Measurements from ENCODE around the gene GALNT9. TPM values are rescaled to one million over a fixed set of nuclear protein-coding genes. Genes with fewer than 3 reads are reported as not detected.

Gene GALNT9
- total RNA-seq, 6 experiments from 2014 or later, result not detected

DNA sequence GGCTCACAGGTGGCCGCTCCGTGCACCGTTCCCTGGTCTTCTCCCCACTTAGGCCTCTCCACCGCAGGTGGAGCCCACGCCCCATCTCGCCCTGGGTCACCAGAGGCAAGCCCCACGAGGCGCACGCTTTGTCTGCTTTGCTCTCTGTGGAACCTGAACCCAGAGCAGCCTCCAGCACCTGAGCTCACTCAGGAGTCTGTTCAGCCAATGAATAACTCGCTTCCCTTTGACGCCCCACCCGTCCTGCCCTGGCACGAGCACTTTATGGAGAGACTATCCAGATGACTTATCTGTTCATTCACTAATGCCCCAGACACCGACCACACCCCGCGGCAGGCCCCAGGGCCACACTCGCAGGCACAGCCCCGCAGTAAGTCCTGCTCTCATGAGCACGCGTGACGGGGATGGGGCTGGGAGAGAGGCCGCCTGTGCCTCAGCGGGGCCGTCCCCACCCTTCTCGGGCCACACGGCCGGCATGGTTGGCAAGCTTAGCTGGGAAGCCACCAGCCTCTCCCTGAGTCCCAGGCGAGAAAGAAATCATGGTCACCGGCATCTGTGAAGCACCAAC lies 100.1 kb downstream of the GALNT9 start:
- Mint-ChIP-seq H3K9me3 (peaks cover 13% of the 10 kb centered on the region), H3K27ac (no peak overlapping the region), H3K4me3 (no peak overlapping the region), H3K27me3 (ENCODE audit: insufficient read depth) (peaks cover 6% of the 10 kb centered on the region; the same call in 1 of the 2 replicates), H3K36me3 (ENCODE audit: low read depth) (no peaks in the 10 kb centered on the region), H3K4me1 (ENCODE audit: low read depth) (no peaks in the 10 kb centered on the region)
- no peak for DNase-seq
- TF ChIP-seq, protein P1, sequence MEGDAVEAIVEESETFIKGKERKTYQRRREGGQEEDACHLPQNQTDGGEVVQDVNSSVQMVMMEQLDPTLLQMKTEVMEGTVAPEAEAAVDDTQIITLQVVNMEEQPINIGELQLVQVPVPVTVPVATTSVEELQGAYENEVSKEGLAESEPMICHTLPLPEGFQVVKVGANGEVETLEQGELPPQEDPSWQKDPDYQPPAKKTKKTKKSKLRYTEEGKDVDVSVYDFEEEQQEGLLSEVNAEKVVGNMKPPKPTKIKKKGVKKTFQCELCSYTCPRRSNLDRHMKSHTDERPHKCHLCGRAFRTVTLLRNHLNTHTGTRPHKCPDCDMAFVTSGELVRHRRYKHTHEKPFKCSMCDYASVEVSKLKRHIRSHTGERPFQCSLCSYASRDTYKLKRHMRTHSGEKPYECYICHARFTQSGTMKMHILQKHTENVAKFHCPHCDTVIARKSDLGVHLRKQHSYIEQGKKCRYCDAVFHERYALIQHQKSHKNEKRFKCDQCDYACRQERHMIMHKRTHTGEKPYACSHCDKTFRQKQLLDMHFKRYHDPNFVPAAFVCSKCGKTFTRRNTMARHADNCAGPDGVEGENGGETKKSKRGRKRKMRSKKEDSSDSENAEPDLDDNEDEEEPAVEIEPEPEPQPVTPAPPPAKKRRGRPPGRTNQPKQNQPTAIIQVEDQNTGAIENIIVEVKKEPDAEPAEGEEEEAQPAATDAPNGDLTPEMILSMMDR (IDR thresholded peaks at IDR 0.05), result no peak

DNA sequence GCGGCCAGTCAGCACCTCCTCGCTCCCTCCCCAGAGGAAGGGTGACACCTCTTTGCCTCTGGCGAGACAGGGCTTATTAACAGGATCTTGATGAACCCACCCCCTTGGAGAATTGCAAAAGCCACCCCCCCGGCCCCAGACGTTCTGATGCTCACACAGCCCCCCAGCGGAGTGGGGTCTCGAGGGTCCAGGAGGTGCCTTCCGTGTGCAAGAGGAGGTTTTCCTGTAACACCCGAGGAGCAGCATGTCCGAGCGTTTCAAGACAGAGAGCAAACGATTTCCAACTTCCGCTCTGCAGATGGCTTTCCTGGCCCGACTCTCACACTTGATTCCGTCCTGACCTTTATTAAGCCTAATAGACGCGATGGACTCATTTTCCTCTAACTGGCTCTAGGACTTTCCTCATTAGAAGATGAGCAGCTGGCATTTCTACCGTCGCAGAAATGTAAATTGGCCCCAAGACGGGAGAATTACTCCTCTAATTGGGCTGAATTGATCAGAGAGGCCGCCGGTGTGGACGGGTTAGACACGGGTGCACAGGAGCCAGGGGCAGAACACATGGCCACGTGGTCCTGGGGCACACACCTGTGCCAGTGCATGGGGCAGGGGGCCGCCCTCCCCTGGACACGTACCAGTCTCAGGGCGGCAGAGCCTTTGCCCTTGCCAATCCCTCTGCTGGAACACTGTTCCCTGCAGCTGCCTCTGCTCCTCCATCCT lies 100.8 kb downstream of the GALNT9 start:
- H3K27me3 Mint-ChIP-seq (ENCODE audit: insufficient read depth), result peaks cover 6% of the 10 kb centered on the region; the same call in 1 of the 2 replicates
- no peaks in the 10 kb centered on the region for H3K4me1 Mint-ChIP-seq (ENCODE audit: low read depth)
- H3K36me3 Mint-ChIP-seq (ENCODE audit: low read depth), result no peaks in the 10 kb centered on the region
- no peak overlapping the region for H3K27ac Mint-ChIP-seq
- TF ChIP-seq, protein P1 (IDR thresholded peaks at IDR 0.05), result no peak
- H3K9me3 Mint-ChIP-seq, result peaks cover 13% of the 10 kb centered on the region
- no peak for DNase-seq
- no peak overlapping the region for H3K4me3 Mint-ChIP-seq

DNA sequence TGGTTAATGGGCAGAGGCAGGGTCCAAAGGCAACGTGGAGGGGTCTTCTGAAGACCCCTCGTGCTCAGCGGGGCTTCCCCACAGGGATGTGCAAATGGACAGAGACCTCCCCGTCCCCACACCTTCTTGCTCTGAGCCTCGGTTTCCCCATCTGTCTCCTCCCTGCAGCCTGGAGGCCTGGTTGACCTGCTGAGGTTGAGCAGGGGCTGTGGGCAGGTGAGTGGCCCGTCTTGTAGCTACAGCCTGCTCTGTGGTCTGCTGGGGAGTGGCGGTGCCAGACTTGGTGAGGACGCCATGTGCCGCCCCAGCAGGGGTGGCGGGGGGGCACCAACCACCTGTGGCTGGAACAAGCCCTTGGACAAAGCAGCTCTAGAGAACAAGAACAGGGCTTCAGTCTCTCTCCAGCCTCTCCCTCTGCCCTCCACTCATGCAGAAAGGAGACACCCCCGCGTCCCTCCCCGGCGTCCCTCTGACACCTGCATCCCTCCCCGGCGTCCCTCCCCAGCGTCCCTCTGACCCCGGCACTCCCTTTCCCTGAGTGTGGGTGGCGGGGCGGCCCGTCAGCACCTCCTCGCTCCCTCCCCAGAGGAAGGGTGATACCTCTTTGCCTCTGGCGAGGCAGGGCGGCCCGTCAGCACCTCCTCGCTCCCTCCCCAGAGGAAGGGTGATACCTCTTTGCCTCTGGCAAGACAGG lies 101.5 kb downstream of the GALNT9 start:
- Mint-ChIP-seq H3K4me3 (no peak overlapping the region), H3K27me3 (ENCODE audit: insufficient read depth) (peaks cover 6% of the 10 kb centered on the region; the same call in 1 of the 2 replicates), H3K27ac (no peak overlapping the region), H3K9me3 (peaks cover 13% of the 10 kb centered on the region), H3K4me1 (ENCODE audit: low read depth) (no peaks in the 10 kb centered on the region), H3K36me3 (ENCODE audit: low read depth) (no peaks in the 10 kb centered on the region)
- DNase-seq, result no peak
- TF ChIP-seq, protein P1 (IDR thresholded peaks at IDR 0.05), result no peak

DNA sequence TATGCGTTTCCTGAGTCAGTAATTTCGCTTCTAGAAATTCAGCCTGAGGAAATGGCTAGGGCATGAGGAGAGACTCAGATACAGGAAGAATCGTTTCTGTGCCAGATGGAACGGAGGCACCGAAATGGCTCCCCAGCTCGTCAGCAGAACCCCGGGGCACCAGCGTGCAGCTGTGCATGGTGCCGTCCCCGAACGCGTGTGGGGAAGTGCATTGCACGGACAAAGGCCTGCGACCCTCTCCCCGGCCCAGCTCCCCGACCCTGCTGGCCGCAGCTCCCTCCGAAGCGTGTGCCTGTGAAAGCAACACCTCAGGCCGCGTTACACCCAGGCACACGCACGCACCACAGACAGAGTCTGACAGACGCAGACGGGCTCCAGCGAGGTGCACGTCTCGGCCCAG lies 102.3 kb downstream of the GALNT9 start:
- no peak for DNase-seq
- H3K27ac Mint-ChIP-seq, result no peak overlapping the region
- no peaks in the 10 kb centered on the region for H3K36me3 Mint-ChIP-seq (ENCODE audit: low read depth)
- H3K4me1 Mint-ChIP-seq (ENCODE audit: low read depth), result peaks cover 6% of the 10 kb centered on the region
- peaks cover 6% of the 10 kb centered on the region for H3K27me3 Mint-ChIP-seq (ENCODE audit: insufficient read depth)
- H3K4me3 Mint-ChIP-seq, result no peak overlapping the region
- TF ChIP-seq, protein P1 (IDR thresholded peaks at IDR 0.05), result no peak
- peaks cover 13% of the 10 kb centered on the region for H3K9me3 Mint-ChIP-seq

DNA sequence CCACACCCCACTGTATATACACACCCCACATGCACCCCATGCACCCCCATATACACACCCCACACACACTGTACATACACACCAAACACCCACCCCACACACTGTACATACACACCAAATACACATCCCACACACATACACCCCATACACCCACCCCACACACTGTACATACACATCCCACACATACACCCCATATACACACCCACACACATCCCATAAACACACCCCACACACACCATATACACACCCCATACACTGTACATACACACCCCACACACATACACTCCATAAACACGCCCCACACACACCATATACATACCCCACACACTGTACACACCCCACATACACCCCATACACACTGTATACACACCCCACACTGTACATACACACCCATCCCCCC lies 102.8 kb downstream of the GALNT9 start:
- DNase-seq, result no peak
- peaks cover 13% of the 10 kb centered on the region for H3K9me3 Mint-ChIP-seq
- TF ChIP-seq, protein P1 (IDR thresholded peaks at IDR 0.05), result no peak
- no peaks in the 10 kb centered on the region for H3K36me3 Mint-ChIP-seq (ENCODE audit: low read depth)
- no peak overlapping the region for H3K4me3 Mint-ChIP-seq
- no peak overlapping the region for H3K27ac Mint-ChIP-seq
- peaks cover 7% of the 10 kb centered on the region for H3K27me3 Mint-ChIP-seq (ENCODE audit: insufficient read depth)
- H3K4me1 Mint-ChIP-seq (ENCODE audit: low read depth), result peaks cover 11% of the 10 kb centered on the region
